Left hindlimb (tissue), 1 donor: ENCODE measurements around the gene RASAL2.
"Not testable (repeated sequence)": the region's sequence is repeated elsewhere in the genome, so short reads cannot be mapped to it uniquely, and the experiment has no call there.

ENCODE experiments used
- DNase-seq: peaks from one replicate; pipeline ENCODE4 v3.0.0-alpha.2; 2018

RASAL2 gene

DNA sequence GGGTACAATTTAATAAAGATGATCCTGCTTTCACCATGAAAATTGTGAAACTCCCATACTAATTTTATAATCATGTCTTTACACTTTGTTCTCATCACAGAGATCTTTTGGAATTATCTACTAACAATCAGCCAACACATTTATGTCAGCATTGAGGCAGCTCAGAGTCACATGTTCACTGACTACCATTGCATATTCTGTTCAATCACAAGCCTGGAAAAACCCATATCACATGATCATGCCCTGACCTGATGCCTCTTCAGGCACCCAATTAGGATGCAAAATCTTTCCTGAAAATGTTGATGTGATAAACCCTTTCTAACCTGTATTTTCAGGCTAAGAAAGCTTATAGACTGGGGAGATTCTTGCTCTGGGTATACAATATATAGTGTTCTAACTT lies 21.6 kb upstream of the RASAL2 start:
- no peak for DNase-seq

- DNase-seq, result no peak
These were observed 18.6 kb upstream of the RASAL2 start for GRCh38 chr1:178075333-178075732.

DNA sequence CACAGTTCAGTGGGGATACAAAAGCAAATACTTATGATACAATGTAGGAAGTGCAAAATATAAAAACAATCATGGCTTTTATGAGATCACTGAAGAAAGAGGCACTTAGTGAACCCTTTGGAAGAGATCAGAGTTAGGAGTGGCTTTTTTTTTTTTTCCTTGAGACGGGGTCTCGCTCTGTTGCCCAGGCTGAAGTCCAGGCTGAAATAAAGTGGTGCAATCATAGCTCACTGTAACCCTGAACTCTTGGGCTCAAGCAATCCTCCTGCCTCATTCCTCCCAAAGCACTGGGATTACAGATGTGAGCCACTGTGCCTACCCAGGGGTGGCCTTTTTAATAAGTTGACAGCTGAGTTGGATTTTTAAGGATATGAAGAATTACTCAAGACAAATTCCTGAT lies 17.3 kb upstream of the RASAL2 start:
- no peak for DNase-seq

DNA sequence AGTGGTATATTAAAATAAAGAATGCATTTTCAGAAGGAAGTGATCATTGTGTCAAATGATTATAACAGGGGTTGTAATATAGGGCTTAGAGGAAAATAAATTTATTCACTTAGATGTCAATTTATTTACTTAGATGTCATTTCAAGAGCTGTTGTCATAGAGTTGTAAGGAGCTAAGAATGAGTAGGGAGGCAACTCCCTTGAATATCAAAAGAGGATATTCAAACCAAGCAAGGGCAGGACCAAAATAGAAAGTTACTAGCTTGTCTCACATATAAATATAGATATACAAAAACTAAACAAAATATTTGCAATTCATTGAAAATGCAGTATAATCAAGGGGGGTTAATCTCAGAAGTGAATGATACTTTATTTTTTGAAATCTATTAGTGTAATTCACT lies 16.0 kb upstream of the RASAL2 start:
- no peak for DNase-seq

DNA sequence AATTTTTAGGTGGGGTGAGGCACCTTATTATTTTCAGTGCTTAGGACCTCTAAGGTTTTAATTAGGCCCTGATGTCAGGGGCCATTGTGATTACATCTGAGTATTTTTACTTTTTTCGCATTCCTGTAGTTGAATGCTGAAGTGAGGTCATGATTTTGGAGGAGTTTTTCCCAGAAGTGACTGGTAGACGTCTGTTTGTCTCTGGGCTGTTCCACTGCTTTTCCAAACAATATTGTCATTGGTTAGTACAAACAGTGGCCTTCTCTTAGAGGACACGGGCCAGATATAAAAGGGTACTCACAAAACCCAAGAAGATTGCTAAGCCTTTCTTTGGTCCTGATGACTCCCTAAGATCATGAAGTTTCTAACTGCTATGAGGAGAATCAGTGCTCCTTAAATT lies 7.6 kb upstream of the RASAL2 start:
- no peak for DNase-seq

- no peak for DNase-seq
These were observed 7.1 kb upstream of the RASAL2 start for GRCh38 chr1:178086766-178087165.

GRCh38 chr1:178088651-178089050 lies 5.3 kb upstream of the RASAL2 start:
- no peak for DNase-seq

- DNase-seq, result not testable (repeated sequence)
These were observed 2.5 kb upstream of the RASAL2 start for GRCh38 chr1:178091454-178091853.

GRCh38 chr1:178091986-178092745 lies 1.7 kb upstream of the RASAL2 start:
- no peak for DNase-seq

GRCh38 chr1:178092878-178093493 lies 918 bp upstream of the RASAL2 start:
- no peak for DNase-seq

DNA sequence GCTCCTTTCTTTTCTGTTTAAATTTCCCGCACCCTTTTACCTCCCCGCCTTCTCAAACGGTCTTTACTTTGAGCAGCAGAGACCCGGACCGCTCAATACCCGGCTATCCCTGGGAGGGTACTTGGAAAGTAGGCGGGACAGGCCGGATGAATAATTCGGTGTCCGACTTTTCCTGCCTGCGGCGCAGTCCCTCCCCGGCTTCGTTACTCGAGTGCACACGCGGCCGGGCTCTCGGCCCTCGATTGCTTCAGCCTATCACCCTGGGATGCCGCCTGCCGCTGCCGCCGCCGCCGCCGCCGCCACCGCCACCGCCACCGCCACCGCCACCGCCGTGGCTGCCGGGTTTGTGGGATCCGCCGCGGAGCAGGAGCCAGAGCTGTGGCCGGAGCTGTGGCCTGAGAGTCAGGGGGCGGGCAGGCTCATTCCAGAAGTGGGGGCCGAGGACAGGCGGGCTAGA lies 382 bp upstream of the RASAL2 start:
- peak; percentile 96 for DNase-seq

DNA sequence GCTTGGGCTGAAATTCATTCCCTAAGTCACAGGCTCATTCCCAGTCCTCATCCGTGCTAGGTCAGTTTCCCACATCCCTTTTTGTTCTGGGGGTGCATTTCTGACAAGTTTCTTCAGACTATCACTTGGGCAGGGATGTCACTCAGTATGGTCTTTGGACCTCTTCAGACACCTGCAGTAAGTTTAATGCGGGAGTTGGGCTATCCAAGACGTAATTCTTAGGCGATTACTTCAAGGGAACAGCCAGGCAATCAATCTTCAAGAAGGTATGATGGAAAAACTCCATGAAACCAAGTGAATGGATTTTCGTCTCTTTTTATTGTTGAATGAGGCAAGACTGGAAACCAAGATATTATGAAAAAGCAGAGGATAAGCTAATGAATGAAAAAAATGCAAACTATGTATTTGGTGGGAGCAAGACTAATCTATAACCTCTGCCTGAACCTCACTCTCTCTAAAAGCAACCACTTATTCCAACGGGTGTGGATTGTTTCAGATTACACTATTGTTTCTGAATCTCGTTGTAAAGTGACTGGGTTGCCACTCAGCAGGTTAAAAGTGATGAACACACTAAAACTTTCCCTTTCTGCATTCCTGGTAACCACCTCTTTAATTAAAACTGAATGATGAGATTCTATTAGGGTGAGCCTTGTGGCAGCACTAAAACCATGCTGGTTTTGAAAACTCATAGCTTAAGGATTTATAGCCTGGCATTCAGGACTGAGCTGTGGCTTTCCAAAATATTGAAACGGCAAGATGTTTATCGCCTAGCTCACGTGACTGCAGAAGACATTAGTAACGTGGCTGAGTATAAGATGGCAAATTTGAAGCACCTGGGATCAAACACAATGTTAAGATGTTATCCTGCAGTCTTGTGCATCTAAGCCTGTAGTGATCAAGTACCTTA lies 1.1 kb downstream of the RASAL2 start:
- no peak for DNase-seq

GRCh38 chr1:178096421-178096820 lies 2.5 kb downstream of the RASAL2 start:
- no peak for DNase-seq

GRCh38 chr1:178098262-178098661 lies 4.4 kb downstream of the RASAL2 start:
- no peak for DNase-seq

GRCh38 chr1:178101266-178101630 lies 7.3 kb downstream of the RASAL2 start:
- no peak for DNase-seq

- no peak for DNase-seq
These were observed 7.8 kb downstream of the RASAL2 start for GRCh38 chr1:178101654-178102053.

GRCh38 chr1:178102218-178102617 lies 8.3 kb downstream of the RASAL2 start:
- DNase-seq, result no peak

DNA sequence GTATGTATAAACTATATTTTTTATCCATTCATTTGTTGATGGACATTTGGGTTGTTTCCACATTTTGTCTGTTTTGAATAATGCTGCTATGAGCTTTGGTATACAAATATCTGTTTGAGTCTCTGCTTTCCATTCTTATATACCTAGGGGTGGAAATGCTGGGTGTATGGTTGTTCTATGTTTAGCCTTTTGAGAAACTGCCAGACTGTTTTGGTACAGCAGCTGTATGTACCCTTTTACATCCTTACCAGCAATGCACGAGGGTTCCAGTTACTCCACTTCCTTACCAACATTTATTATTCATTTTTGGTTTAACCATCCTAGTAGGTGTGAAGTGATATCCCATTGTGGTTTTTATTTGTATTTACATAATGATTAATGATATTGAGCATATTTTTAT lies 13.9 kb downstream of the RASAL2 start:
- DNase-seq, result no peak

GRCh38 chr1:178109348-178110143 lies 15.6 kb downstream of the RASAL2 start:
- DNase-seq, result no peak

GRCh38 chr1:178115260-178115659 lies 21.4 kb downstream of the RASAL2 start:
- no peak for DNase-seq

DNA sequence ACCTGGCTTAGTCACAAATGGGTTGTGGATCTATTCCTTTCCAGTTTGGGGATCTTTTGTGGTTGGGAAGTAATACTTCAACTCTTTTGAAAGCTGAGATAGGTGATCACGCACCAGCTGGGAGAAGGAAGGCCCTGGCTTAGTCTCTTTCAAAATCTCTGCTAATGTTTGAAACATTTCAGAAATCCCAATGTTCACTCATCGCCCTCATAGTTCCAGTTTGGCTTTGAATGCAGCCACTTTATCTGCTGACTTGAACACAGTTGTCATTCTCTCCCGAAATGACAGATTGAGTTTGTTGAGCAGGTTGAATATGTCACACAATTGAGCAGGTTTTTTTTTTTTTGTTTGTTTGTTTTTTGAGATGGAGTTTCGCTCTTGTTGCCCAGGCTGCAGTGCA lies 24.6 kb downstream of the RASAL2 start:
- no peak for DNase-seq

DNA sequence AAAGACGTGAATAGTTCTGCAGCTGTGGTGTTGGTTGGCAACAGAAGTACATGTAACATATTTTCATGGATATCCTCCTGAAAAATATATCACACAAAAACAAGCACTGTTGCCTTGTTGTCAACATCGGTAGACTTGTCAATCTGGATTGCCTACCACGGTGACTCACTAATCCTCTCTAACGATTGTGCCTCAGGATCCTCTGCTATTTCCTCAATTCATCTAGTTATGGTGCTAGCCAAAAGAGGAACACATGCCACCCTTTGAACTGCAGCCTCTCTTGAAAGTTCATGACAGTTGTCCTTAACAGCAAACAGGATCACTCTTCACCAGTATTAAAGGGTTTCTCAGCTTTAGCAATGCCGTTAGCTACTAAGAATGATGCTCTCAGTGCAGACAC lies 25.7 kb downstream of the RASAL2 start:
- DNase-seq, result no peak

- DNase-seq, result no peak
These were observed 26.2 kb downstream of the RASAL2 start for GRCh38 chr1:178120088-178120487.
